A673 (cell line): ENCODE results near the gene SLC25A13. TPM values are rescaled to one million over a fixed set of nuclear protein-coding genes. Genes with fewer than 3 reads are reported as not detected.

Experiments used
- BruUV-seq: library from RNA; stranded (reverse); fragments of 400-500 nt; replicated peaks from 2 replicates; lab custom pipeline; 2021; lab: Mats Ljungman, UMichigan
- CTCF ChIA-PET: fragments of 300-600 bp; sonication (Branson Sonifier 250); formaldehyde crosslinking; loops from one replicate; lab custom pipeline; 2022; ENCODE audit warnings: antibody characterized with exemption; lab: Charles Lee
- POLR2A ChIA-PET: fragments of 300-600 bp; sonication (Branson Sonifier 250); formaldehyde crosslinking; loops from one replicate; lab custom pipeline; 2022; ENCODE audit warnings: antibody characterized with exemption; ENCODE audit not compliant: low non-redundant PET; lab: Charles Lee
- DNase-seq: peaks from one replicate; pipeline ENCODE4 v3.0.0-alpha.2; 2015; ENCODE audit warnings: low spot score
- H3K27ac ChIP-seq: fragments of 200-600 bp; sonication (generic); 2 replicates; pipeline ENCODE4 v1.5.1; 2016; ENCODE audit warnings: mixed run types, low read depth, mild to moderate bottlenecking, mixed read lengths, antibody characterized with exemption, low read length; ENCODE audit not compliant: poor library complexity, severe bottlenecking
- H3K27me3 ChIP-seq: fragments of 200-600 bp; sonication (generic); replicated peaks from 2 replicates; pipeline ENCODE4 v1.6.1; 2017; ENCODE audit warnings: mixed run types, low read depth, mild to moderate bottlenecking, mixed read lengths, antibody characterized with exemption, low read length; ENCODE audit not compliant: insufficient read depth, poor library complexity
- H3K36me3 ChIP-seq: fragments of 200-600 bp; sonication (generic); 2 replicates; pipeline ENCODE4 v1.6.1; 2016; ENCODE audit warnings: mixed run types, mild to moderate bottlenecking, mixed read lengths, antibody characterized with exemption, low read length; ENCODE audit not compliant: insufficient read depth, poor library complexity, severe bottlenecking
- H3K4me1 ChIP-seq: fragments of 200-600 bp; sonication (generic); 2 replicates; pipeline ENCODE4 v1.6.1; 2017; ENCODE audit warnings: mixed run types, mild to moderate bottlenecking, mixed read lengths, antibody characterized with exemption, low read length; ENCODE audit not compliant: insufficient read depth, poor library complexity, severe bottlenecking
- H3K4me3 ChIP-seq: fragments of 200-600 bp; sonication (generic); 2 replicates; pipeline ENCODE4 v1.5.1; 2016; ENCODE audit warnings: low read depth, mixed run types, mild to moderate bottlenecking, mixed read lengths, low read length; ENCODE audit not compliant: poor library complexity, severe bottlenecking
- H3K9me3 ChIP-seq: fragments of 200-600 bp; sonication (generic); 2 replicates; pipeline ENCODE4 v1.6.1; 2016; ENCODE audit warnings: mixed run types, low read depth, mild to moderate bottlenecking, mixed read lengths, antibody characterized with exemption, low read length; ENCODE audit not compliant: poor library complexity, severe bottlenecking
- CTCF ChIP-seq: fragments of 300-800, 200-600 bp; sonication (generic); conservative IDR thresholded peaks from 2 replicates; pipeline ENCODE4 v1.5.1; 2017; ENCODE audit warnings: low read depth, mild to moderate bottlenecking, antibody characterized with exemption, low read length, moderate library complexity, mixed read lengths
- EZH2 ChIP-seq: fragments of 200-600 bp; sonication (generic); IDR thresholded peaks from 2 replicates; pipeline ENCODE4 v1.6.1; 2017; ENCODE audit warnings: borderline replicate concordance, low read depth, mild to moderate bottlenecking, mixed read lengths, antibody characterized with exemption, low read length; ENCODE audit not compliant: poor library complexity, severe bottlenecking
- intact Hi-C: fragments of 100-400 bp; cut with micrococcal nuclease; formaldehyde crosslinking; loops from one replicate; pipeline ENCODE4 v1.10.0; 2022; ENCODE audit not compliant: unreplicated experiment
- total RNA-seq: library from RNA; stranded (reverse); gene quantifications from 2 replicates; pipeline ENCODE4 v1.2.3, GENCODE V29; 2021

The SLC25A13 gene
- total RNA-seq, 1 experiment from 2014 or later: 22.7 TPM

GRCh38 chr7:96235281-96235680, 86.6 kb downstream of the SLC25A13 start:
- no peaks in the 10 kb centered on the region for H3K36me3 ChIP-seq
- CTCF ChIA-PET: no interaction called here
- peaks cover 23% of the 10 kb centered on the region for H3K4me1 ChIP-seq
- H3K27me3 ChIP-seq: no peaks in the 10 kb centered on the region
- no peak overlapping the region for H3K4me3 ChIP-seq
- DNase-seq: no peak
- BruUV-seq: no TSS peak
- H3K27ac ChIP-seq: no peak overlapping the region
- TF ChIP-seq EZH2 (no peak), CTCF (no peak)
- intact Hi-C loops: no loop called here
- H3K9me3 ChIP-seq: no peaks in the 10 kb centered on the region
- POLR2A ChIA-PET: no interaction called here

GRCh38 chr7:96233528-96234154, 88.3 kb downstream of the SLC25A13 start:
- no peak overlapping the region for H3K27ac ChIP-seq
- no peak overlapping the region for H3K4me3 ChIP-seq
- no TSS peak for BruUV-seq
- H3K9me3 ChIP-seq: no peaks in the 10 kb centered on the region
- no peak for DNase-seq
- H3K4me1 ChIP-seq: peaks cover 22% of the 10 kb centered on the region
- POLR2A ChIA-PET: no interaction called here
- H3K27me3 ChIP-seq: no peaks in the 10 kb centered on the region
- intact Hi-C loops: no loop called here
- TF ChIP-seq EZH2: no peak
- TF ChIP-seq CTCF: no peak
- CTCF ChIA-PET: no interaction called here
- no peaks in the 10 kb centered on the region for H3K36me3 ChIP-seq

- BruUV-seq: no TSS peak
- H3K4me3 ChIP-seq: no peak overlapping the region
- H3K27ac ChIP-seq: no peak overlapping the region
- DNase-seq: no peak
- intact Hi-C loops: no loop called here
- no peaks in the 10 kb centered on the region for H3K27me3 ChIP-seq
- H3K9me3 ChIP-seq: no peaks in the 10 kb centered on the region
- TF ChIP-seq EZH2 (no peak), CTCF (no peak)
- peaks cover 16% of the 10 kb centered on the region for H3K4me1 ChIP-seq
- ChIA-PET POLR2A (no interaction called here), CTCF (no interaction called here)
- H3K36me3 ChIP-seq: no peaks in the 10 kb centered on the region
Measured at GRCh38 chr7:96233084-96233483, 88.8 kb downstream of the SLC25A13 start.
